Measurements from ENCODE around the gene CNTN2.

DNA sequence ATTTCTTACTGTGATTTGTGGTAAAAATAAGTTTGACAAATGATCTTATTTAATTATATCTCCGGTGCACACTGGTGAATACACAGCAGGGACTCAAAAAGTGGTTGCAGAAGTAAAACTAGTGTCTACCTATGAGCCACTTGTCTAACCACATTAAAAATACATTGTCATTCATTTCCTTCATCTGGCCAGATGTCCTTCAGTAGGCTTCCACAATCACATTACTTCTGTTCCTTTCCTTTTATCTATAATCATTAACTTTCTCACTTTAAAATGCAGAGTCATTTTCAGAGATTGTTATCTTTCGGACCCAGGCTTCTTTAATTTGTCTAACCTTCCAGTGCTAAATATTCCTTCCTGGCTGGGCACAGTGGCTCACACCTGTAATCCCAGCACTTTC, 75.7 kb downstream of the CNTN2 start:
- TF ChIP-seq, protein P1, sequence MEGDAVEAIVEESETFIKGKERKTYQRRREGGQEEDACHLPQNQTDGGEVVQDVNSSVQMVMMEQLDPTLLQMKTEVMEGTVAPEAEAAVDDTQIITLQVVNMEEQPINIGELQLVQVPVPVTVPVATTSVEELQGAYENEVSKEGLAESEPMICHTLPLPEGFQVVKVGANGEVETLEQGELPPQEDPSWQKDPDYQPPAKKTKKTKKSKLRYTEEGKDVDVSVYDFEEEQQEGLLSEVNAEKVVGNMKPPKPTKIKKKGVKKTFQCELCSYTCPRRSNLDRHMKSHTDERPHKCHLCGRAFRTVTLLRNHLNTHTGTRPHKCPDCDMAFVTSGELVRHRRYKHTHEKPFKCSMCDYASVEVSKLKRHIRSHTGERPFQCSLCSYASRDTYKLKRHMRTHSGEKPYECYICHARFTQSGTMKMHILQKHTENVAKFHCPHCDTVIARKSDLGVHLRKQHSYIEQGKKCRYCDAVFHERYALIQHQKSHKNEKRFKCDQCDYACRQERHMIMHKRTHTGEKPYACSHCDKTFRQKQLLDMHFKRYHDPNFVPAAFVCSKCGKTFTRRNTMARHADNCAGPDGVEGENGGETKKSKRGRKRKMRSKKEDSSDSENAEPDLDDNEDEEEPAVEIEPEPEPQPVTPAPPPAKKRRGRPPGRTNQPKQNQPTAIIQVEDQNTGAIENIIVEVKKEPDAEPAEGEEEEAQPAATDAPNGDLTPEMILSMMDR (IDR thresholded peaks at IDR 0.05; ENCODE audit: poor library complexity, severe bottlenecking): no peak
- no peak for TF ChIP-seq EP300 (conservative IDR thresholded peaks at IDR 0.05; ENCODE audit: poor library complexity, severe bottlenecking)
- no peak for TF ChIP-seq TAF1 (IDR thresholded peaks at IDR 0.05; ENCODE audit: low read depth)
- TF ChIP-seq EZH2 (IDR thresholded peaks at IDR 0.05; ENCODE audit: borderline replicate concordance, insufficient read depth, low read length, poor library complexity, severe bottlenecking): no peak
- no peak for TF ChIP-seq POLR2AphosphoS5 (IDR thresholded peaks at IDR 0.05)
- no peak for TF ChIP-seq SMC3 (conservative IDR thresholded peaks at IDR 0.05; ENCODE audit: poor library complexity)
- TF ChIP-seq, protein P2, sequence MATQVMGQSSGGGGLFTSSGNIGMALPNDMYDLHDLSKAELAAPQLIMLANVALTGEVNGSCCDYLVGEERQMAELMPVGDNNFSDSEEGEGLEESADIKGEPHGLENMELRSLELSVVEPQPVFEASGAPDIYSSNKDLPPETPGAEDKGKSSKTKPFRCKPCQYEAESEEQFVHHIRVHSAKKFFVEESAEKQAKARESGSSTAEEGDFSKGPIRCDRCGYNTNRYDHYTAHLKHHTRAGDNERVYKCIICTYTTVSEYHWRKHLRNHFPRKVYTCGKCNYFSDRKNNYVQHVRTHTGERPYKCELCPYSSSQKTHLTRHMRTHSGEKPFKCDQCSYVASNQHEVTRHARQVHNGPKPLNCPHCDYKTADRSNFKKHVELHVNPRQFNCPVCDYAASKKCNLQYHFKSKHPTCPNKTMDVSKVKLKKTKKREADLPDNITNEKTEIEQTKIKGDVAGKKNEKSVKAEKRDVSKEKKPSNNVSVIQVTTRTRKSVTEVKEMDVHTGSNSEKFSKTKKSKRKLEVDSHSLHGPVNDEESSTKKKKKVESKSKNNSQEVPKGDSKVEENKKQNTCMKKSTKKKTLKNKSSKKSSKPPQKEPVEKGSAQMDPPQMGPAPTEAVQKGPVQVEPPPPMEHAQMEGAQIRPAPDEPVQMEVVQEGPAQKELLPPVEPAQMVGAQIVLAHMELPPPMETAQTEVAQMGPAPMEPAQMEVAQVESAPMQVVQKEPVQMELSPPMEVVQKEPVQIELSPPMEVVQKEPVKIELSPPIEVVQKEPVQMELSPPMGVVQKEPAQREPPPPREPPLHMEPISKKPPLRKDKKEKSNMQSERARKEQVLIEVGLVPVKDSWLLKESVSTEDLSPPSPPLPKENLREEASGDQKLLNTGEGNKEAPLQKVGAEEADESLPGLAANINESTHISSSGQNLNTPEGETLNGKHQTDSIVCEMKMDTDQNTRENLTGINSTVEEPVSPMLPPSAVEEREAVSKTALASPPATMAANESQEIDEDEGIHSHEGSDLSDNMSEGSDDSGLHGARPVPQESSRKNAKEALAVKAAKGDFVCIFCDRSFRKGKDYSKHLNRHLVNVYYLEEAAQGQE (IDR thresholded peaks at IDR 0.05; ENCODE audit: borderline replicate concordance): no peak
- no peak for TF ChIP-seq RAD21 (conservative IDR thresholded peaks at IDR 0.05)
- no peak for TF ChIP-seq MXI1 (conservative IDR thresholded peaks at IDR 0.05; ENCODE audit: poor library complexity, severe bottlenecking)

Data from neural cell (in vitro differentiated cells).